ENCODE measurements around the gene SLC44A4.
A peak's percentile ranks its signal among the peaks of the same experiment; 100 is the strongest.

SLC44A4 gene

GRCh38 chr6:31899215-31899614 is 20.4 kb upstream of the SLC44A4 start:
- H3K27me3 ChIP-seq (ENCODE audit: control insufficient read depth, low read length), result 0 out of 2 replicates have a peak, but pooled peaks cover 3% of the 10 kb centered on the region
- no peaks in the 10 kb centered on the region for H4K20me1 ChIP-seq (ENCODE audit: control insufficient read depth, insufficient read depth, low read depth, low read length)
- H3F3A ChIP-seq (ENCODE audit: control insufficient read depth, insufficient read depth), result peaks cover 17% of the 10 kb centered on the region
- H3K79me2 ChIP-seq (ENCODE audit: control insufficient read depth, low read length), result peaks cover 40% of the 10 kb centered on the region
- peak overlapping the region; percentile 18; the same call in 1 of the 2 replicates for H3K4me3 ChIP-seq (ENCODE audit: low read length)
- no peaks in the 10 kb centered on the region for H3K9me3 ChIP-seq (ENCODE audit: control insufficient read depth, insufficient read depth, low read length)
- H3K27ac ChIP-seq (ENCODE audit: low read depth, low read length), result no peak overlapping the region
- H3K9me2 ChIP-seq (replicated peaks; ENCODE audit: control insufficient read depth, low read length), result no peaks in the 10 kb centered on the region
- peaks cover 40% of the 10 kb centered on the region for H3K4me1 ChIP-seq (ENCODE audit: control insufficient read depth, low read length)
- TF ChIP-seq CTCF (IDR thresholded peaks at IDR 0.05; ENCODE audit: low read depth, low read length, poor library complexity, severe bottlenecking) (no peak), EZH2phosphoT487 (IDR thresholded peaks at IDR 0.05; ENCODE audit: borderline replicate concordance, low read length) (no peak)
- H3K36me3 ChIP-seq (ENCODE audit: control insufficient read depth, low read length), result peaks cover 27% of the 10 kb centered on the region
- H3K4me2 ChIP-seq (ENCODE audit: low read length), result peak overlapping the region; percentile 85

GRCh38 chr6:31898383-31899011 is 19.7 kb upstream of the SLC44A4 start:
- H3K4me2 ChIP-seq (ENCODE audit: low read length), result peak overlapping the region; percentile 85
- peaks cover 40% of the 10 kb centered on the region for H3K79me2 ChIP-seq (ENCODE audit: control insufficient read depth, low read length)
- H4K20me1 ChIP-seq (ENCODE audit: control insufficient read depth, insufficient read depth, low read depth, low read length), result no peaks in the 10 kb centered on the region
- H3K9me3 ChIP-seq (ENCODE audit: control insufficient read depth, insufficient read depth, low read length), result no peaks in the 10 kb centered on the region
- peak overlapping the region; percentile 86 for H3K4me3 ChIP-seq (ENCODE audit: low read length)
- peaks cover 31% of the 10 kb centered on the region for H3K36me3 ChIP-seq (ENCODE audit: control insufficient read depth, low read length)
- peak; percentile 24 for TF ChIP-seq CTCF (IDR thresholded peaks at IDR 0.05; ENCODE audit: low read depth, low read length, poor library complexity, severe bottlenecking)
- TF ChIP-seq EZH2phosphoT487 (IDR thresholded peaks at IDR 0.05; ENCODE audit: borderline replicate concordance, low read length), result no peak
- 0 out of 2 replicates have a peak, but pooled peaks cover 3% of the 10 kb centered on the region for H3K27me3 ChIP-seq (ENCODE audit: control insufficient read depth, low read length)
- H3K9me2 ChIP-seq (replicated peaks; ENCODE audit: control insufficient read depth, low read length), result no peaks in the 10 kb centered on the region
- peaks cover 13% of the 10 kb centered on the region for H3F3A ChIP-seq (ENCODE audit: control insufficient read depth, insufficient read depth)
- peaks cover 40% of the 10 kb centered on the region for H3K4me1 ChIP-seq (ENCODE audit: control insufficient read depth, low read length)
- H3K27ac ChIP-seq (ENCODE audit: low read depth, low read length), result peak overlapping the region; percentile 62

GRCh38 chr6:31897612-31898382 is 19.0 kb upstream of the SLC44A4 start, which contains the start of gene EHMT2:
TSS of gene EHMT2 (minus strand) at chr6:31897698. CDS start at chr6:31897677, 21 bp downstream.
- Histone ChIP-seq H3K79me2 (ENCODE audit: control insufficient read depth, low read length) (peaks cover 40% of the 10 kb centered on the region), H3K4me3 (ENCODE audit: low read length) (peak within 1 kb of the TSS; percentile 86)

More at GRCh38 chr6:31897612-31898382, 19.0 kb upstream of the SLC44A4 start, which contains the start of gene EHMT2:
- Histone ChIP-seq H4K20me1 (ENCODE audit: control insufficient read depth, insufficient read depth, low read depth, low read length) (no peaks in the 10 kb centered on the region), H3K36me3 (ENCODE audit: control insufficient read depth, low read length) (peaks cover 37% of the 10 kb centered on the region), H3K27me3 (ENCODE audit: control insufficient read depth, low read length) (no peaks in the 10 kb centered on the region), H3K4me1 (ENCODE audit: control insufficient read depth, low read length) (peaks cover 38% of the 10 kb centered on the region), H3K9me3 (ENCODE audit: control insufficient read depth, insufficient read depth, low read length) (no peaks in the 10 kb centered on the region), H3F3A (ENCODE audit: control insufficient read depth, insufficient read depth) (peaks cover 9% of the 10 kb centered on the region), H3K9me2 (replicated peaks; ENCODE audit: control insufficient read depth, low read length) (no peaks in the 10 kb centered on the region), H3K4me2 (ENCODE audit: low read length) (peak within 1 kb of the TSS; percentile 85), H3K27ac (ENCODE audit: low read depth, low read length) (peak within 1 kb of the TSS; percentile 62)
- TF ChIP-seq CTCF (IDR thresholded peaks at IDR 0.05; ENCODE audit: low read depth, low read length, poor library complexity, severe bottlenecking) (no peak), EZH2phosphoT487 (IDR thresholded peaks at IDR 0.05; ENCODE audit: borderline replicate concordance, low read length) (no peak)
